GM21723 (cell line): Measurements from ENCODE around the gene TMOD3.

Experiments used
- ATAC-seq: cut with Tn5 transposase; IDR thresholded peaks from one replicate; pipeline ENCODE4 v1.9.1; 2021; ENCODE audit warnings: mild to moderate bottlenecking, moderate library complexity; ENCODE audit not compliant: unreplicated experiment

The TMOD3 gene

GRCh38 chr15:51904931-51905330, 75.5 kb downstream of the TMOD3 start:
- ATAC-seq = no peak

GRCh38 chr15:51907136-51907862, 77.8 kb downstream of the TMOD3 start:
- ATAC-seq = no peak

- no peak for ATAC-seq
Measured at GRCh38 chr15:51908316-51908715, 78.9 kb downstream of the TMOD3 start.

- ATAC-seq = no peak
Measured at GRCh38 chr15:51909584-51909983, 80.1 kb downstream of the TMOD3 start.

GRCh38 chr15:51912528-51912927, 83.1 kb downstream of the TMOD3 start:
- ATAC-seq = no peak

GRCh38 chr15:51917493-51917892, 88.0 kb downstream of the TMOD3 start:
- ATAC-seq = no peak

GRCh38 chr15:51924156-51925068, 95.0 kb downstream of the TMOD3 start:
- no peak for ATAC-seq

- ATAC-seq = no peak
Measured at GRCh38 chr15:51926809-51927208, 97.4 kb downstream of the TMOD3 start.

GRCh38 chr15:51931016-51931415, 101.6 kb downstream of the TMOD3 start:
- ATAC-seq = no peak

GRCh38 chr15:51931638-51932037, 102.2 kb downstream of the TMOD3 start:
- ATAC-seq = no peak

- no peak for ATAC-seq
Measured at GRCh38 chr15:51932161-51932560, 102.7 kb downstream of the TMOD3 start.

- ATAC-seq = peak; percentile 93
Measured at GRCh38 chr15:51935466-51936104, 106.1 kb downstream of the TMOD3 start.

GRCh38 chr15:51936105-51936478, 106.6 kb downstream of the TMOD3 start:
- ATAC-seq = peak; percentile 29

GRCh38 chr15:51938286-51938685, 108.8 kb downstream of the TMOD3 start:
- ATAC-seq = no peak

GRCh38 chr15:51939216-51939615, 109.8 kb downstream of the TMOD3 start:
- no peak for ATAC-seq

- no peak for ATAC-seq
Measured at GRCh38 chr15:51947124-51947523, 117.7 kb downstream of the TMOD3 start.

- ATAC-seq = no peak
Measured at GRCh38 chr15:51952805-51953204, 123.4 kb downstream of the TMOD3 start.

GRCh38 chr15:51955504-51955903, 126.1 kb downstream of the TMOD3 start:
- no peak for ATAC-seq
